Calu3 (cell line): Measurements from ENCODE around the gene DQX1. TPM values are rescaled to one million over a fixed set of nuclear protein-coding genes. Genes with fewer than 3 reads are reported as not detected.

Source experiments
- BruUV-seq: library from RNA; stranded (reverse); fragments of 400-500 nt; replicated peaks from 2 replicates; lab custom pipeline; 2021; lab: Mats Ljungman, UMichigan
- CTCF ChIA-PET: fragments of 300-600 bp; sonication (Branson Sonifier 250); formaldehyde crosslinking; loops from one replicate; lab custom pipeline; 2022; ENCODE audit warnings: antibody characterized with exemption; lab: Charles Lee
- DNase-seq: peaks from one replicate; pipeline ENCODE4 v3.0.0; 2022
- H3K27ac Mint-ChIP-seq: one replicate; pipeline ENCODE4 v1.8.0; 2022; ENCODE audit warnings: mixed read lengths; ENCODE audit not compliant: unreplicated experiment
- H3K27me3 Mint-ChIP-seq: one replicate; pipeline ENCODE4 v1.8.0; 2022; ENCODE audit warnings: mixed read lengths; ENCODE audit not compliant: unreplicated experiment
- H3K36me3 Mint-ChIP-seq: one replicate; pipeline ENCODE4 v1.8.0; 2022; ENCODE audit warnings: mild to moderate bottlenecking, moderate library complexity, mixed read lengths; ENCODE audit not compliant: insufficient read depth, unreplicated experiment
- H3K4me1 Mint-ChIP-seq: one replicate; pipeline ENCODE4 v1.8.0; 2022; ENCODE audit warnings: mild to moderate bottlenecking, low read depth, mixed read lengths; ENCODE audit not compliant: unreplicated experiment
- H3K4me3 Mint-ChIP-seq: one replicate; pipeline ENCODE4 v1.8.0; 2022; ENCODE audit warnings: mild to moderate bottlenecking, low read depth, moderate library complexity, mixed read lengths; ENCODE audit not compliant: unreplicated experiment
- H3K9me3 Mint-ChIP-seq: one replicate; pipeline ENCODE4 v1.8.0; 2022; ENCODE audit warnings: low read depth, mixed read lengths; ENCODE audit not compliant: unreplicated experiment
- CTCF ChIP-seq: fragments of 200-600 bp; IDR thresholded peaks from one replicate; pipeline ENCODE4 v1.8.0; 2022; ENCODE audit warnings: antibody characterized with exemption; ENCODE audit not compliant: unreplicated experiment
- intact Hi-C: fragments of 100-400 bp; cut with micrococcal nuclease; formaldehyde crosslinking; loops from one replicate; pipeline ENCODE4 v1.10.0; 2022; ENCODE audit not compliant: unreplicated experiment
- total RNA-seq: library from RNA; stranded (reverse); gene quantifications from 2 replicates; pipeline ENCODE4 v1.2.3, GENCODE V29; 2022

Gene DQX1
- total RNA-seq, 1 experiment from 2014 or later = 0.14 TPM

- no peak for TF ChIP-seq CTCF
- H3K36me3 Mint-ChIP-seq = peaks cover 18% of the 10 kb centered on the region
- TSS peak; percentile 75 for BruUV-seq
- CTCF ChIA-PET = interaction anchor here (0.5 kb wide), 1 partner anchor 702 kb away, joined by 4 read pairs; no protein-coding TSS in a partner anchor
- H3K4me3 Mint-ChIP-seq = peak overlapping the region; percentile 70
- no peaks in the 10 kb centered on the region for H3K27me3 Mint-ChIP-seq
- DNase-seq = peak; percentile 76
- peaks cover 27% of the 10 kb centered on the region for H3K4me1 Mint-ChIP-seq
- H3K9me3 Mint-ChIP-seq = no peaks in the 10 kb centered on the region
- intact Hi-C loops = no loop called here
- H3K27ac Mint-ChIP-seq = peak overlapping the region; percentile 13
Measured at GRCh38 chr2:74548900-74549826, 23.1 kb upstream of the DQX1 start.

GRCh38 chr2:74548285-74548899 is 22.4 kb upstream of the DQX1 start:
- no peak for TF ChIP-seq CTCF
- H3K4me3 Mint-ChIP-seq = peak overlapping the region; percentile 70
- DNase-seq = no peak
- BruUV-seq = no TSS peak
- intact Hi-C loops = no loop called here
- H3K27ac Mint-ChIP-seq = no peak overlapping the region
- H3K4me1 Mint-ChIP-seq = peaks cover 27% of the 10 kb centered on the region
- no peaks in the 10 kb centered on the region for H3K27me3 Mint-ChIP-seq
- H3K36me3 Mint-ChIP-seq = peaks cover 11% of the 10 kb centered on the region
- no peaks in the 10 kb centered on the region for H3K9me3 Mint-ChIP-seq
- CTCF ChIA-PET = interaction anchor here (0.5 kb wide), 1 partner anchor 702 kb away, joined by 4 read pairs; no protein-coding TSS in a partner anchor

GRCh38 chr2:74546004-74546403 is 20.0 kb upstream of the DQX1 start:
- BruUV-seq = no TSS peak
- no peak overlapping the region for H3K4me3 Mint-ChIP-seq
- DNase-seq = no peak
- H3K9me3 Mint-ChIP-seq = no peaks in the 10 kb centered on the region
- no peak overlapping the region for H3K27ac Mint-ChIP-seq
- H3K27me3 Mint-ChIP-seq = no peaks in the 10 kb centered on the region
- no peak for TF ChIP-seq CTCF
- CTCF ChIA-PET = no interaction called here
- peaks cover 9% of the 10 kb centered on the region for H3K4me1 Mint-ChIP-seq
- intact Hi-C loops = no loop called here
- H3K36me3 Mint-ChIP-seq = peaks cover 10% of the 10 kb centered on the region

GRCh38 chr2:74544634-74545033 is 18.6 kb upstream of the DQX1 start:
- Mint-ChIP-seq H3K4me1 (peaks cover 4% of the 10 kb centered on the region), H3K4me3 (no peak overlapping the region), H3K27ac (no peak overlapping the region), H3K9me3 (no peaks in the 10 kb centered on the region), H3K36me3 (peaks cover 7% of the 10 kb centered on the region), H3K27me3 (no peaks in the 10 kb centered on the region)
- no peak for DNase-seq
- BruUV-seq = no TSS peak
- peak; percentile 27 for TF ChIP-seq CTCF
- intact Hi-C loops = loop anchor here (2.0 kb wide), 1 partner anchor 42 kb away; no protein-coding TSS in a partner anchor
- CTCF ChIA-PET = no interaction called here
